ENCODE data around the gene OR2V2.
A peak's percentile ranks its signal among the peaks of the same experiment; 100 is the strongest.

OR2V2 gene

DNA sequence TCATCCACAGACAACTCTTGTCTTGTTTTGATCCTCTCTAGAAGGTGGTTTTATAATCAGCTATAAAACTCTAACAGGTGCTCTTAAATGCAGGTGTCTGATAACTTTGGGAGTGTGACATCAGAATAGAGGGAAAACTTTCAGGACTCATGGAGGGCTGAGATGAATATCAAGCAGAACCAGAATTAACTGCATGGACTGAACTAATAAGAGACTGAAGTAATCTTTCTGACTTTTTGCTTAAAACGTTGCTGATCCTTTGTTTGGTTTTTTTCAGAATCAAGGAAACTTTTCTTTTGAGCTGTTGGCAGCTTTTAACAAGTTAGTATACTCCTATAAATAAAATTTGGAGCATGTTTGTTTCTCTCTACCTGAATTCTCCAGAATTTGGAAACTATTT lies 2.3 kb upstream of the OR2V2 start:
- no peak for DNase-seq (ENCODE audit: low read depth)

DNA sequence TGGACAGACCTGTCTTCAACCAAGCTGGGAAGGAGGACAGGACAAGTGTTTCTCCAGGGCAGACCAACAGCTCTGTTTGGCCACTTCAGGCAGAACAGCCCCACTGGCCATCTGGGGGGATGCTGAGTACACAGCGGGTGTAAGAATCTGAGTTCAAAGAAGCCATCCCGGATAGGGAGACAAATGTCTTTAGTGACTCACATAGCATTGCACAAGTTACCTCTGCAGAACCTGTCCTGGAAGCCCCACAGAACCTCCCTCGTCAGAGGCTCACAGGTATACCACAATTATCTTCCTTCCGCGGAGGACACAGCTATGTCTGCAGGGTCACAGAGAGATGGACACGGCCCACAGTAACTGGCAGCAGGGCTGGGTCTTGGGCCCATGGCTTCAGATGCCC lies 2.0 kb downstream of the OR2V2 start:
- no peak for DNase-seq (ENCODE audit: low read depth)

DNA sequence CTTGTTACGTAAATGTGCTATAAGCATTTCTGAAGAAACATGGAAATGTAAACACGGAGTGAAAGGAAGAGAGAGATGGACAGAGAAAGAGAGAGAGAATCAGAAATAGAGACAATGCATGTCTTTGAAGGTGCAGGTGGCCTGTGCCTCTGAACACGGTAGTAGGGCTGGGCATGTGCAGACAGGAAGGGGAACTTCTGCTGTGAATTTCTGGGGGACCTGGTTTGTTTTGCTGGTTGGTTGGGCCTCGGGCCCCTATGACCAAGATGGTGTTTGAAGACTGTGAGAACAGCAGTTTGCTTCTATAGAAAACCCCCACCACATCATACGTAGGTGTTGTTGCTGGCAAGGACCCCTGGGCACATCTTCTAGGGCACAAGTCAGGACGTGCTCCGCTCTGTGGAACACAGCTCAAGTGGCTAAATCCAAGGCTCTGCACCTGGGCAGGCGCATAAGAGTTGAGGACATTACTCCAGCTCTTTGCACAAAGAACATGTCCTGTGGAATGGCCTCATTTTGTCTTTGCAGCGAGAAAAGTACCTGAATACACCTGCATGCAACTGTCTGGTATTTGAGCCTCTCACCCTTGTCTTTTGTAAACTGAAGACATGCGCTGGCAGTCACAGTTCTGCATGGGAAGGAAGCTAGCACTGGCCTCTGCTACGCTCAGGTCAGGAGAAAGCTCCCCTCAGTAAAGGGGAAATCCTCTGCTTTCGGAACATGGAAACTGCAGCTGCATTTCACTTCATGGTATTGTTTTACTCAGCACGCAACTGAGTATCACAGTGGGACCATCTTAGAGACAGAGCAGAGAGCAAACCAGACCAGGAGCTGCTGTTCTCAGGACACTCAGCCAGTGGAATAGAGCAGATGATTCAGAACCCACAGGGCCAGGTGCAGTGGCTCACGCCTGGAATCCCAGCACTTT lies 2.7 kb downstream of the OR2V2 start:
- no peak for DNase-seq (ENCODE audit: low read depth)

DNA sequence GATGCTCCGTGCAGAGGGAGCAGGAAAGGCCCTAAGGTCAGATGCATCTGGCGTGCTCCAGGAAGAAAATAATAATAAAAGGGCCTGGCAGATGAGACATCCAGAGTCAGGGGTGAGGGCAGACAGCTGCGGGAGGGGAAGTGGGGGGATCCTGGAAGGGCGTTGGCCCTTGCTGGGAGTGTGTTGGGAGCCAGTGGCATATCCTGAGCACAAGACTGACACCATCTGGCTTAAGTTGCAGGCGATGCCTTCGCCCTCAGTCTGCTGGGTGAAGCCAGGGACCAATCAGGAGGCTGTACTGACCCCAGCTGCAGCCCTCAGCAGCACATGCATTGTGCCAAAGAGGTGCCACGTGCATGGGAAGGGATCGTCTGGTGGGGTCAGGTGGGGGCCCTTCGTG lies 3.8 kb downstream of the OR2V2 start:
- no peak for DNase-seq (ENCODE audit: low read depth)

DNA sequence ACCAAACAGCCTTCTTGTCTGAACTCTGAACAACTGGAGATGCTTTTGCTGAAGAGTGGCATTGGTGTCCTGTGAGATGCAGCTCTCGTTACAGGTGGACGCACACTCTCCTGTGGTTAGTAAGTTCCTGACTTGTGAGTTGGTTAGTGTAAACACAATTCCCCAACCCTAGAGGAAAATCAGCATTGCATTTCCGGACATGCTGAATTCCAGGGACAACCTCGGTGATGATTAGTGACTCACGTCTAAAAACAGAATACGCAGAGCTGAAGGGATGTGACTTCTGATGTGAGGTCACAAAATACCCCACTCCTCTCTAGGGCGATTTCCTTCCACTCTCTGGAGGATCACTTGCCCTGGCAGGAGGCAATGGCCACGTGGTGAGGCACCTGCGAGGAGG lies 5.0 kb downstream of the OR2V2 start:
- DNase-seq (ENCODE audit: low read depth), result peak; percentile 33

DNA sequence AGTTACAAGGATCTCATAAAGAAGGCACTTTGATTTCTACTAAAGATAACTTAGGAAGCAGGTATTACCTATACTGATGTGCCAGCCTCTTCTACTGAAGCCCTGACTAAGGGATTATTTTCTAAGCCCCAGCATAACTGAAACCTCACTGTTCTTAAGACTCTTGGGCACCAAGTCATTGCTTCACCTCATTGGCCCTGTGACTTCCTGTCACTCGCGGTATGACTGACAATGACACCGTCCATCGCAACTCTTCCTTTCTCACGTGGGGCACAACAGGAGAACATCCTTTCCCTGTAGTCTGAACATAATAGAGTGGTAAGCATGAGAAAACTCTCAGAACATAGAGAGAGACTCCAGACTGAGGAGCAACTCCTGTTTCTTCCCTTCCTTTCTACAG lies 6.4 kb downstream of the OR2V2 start:
- no peak for DNase-seq (ENCODE audit: low read depth)

DNA sequence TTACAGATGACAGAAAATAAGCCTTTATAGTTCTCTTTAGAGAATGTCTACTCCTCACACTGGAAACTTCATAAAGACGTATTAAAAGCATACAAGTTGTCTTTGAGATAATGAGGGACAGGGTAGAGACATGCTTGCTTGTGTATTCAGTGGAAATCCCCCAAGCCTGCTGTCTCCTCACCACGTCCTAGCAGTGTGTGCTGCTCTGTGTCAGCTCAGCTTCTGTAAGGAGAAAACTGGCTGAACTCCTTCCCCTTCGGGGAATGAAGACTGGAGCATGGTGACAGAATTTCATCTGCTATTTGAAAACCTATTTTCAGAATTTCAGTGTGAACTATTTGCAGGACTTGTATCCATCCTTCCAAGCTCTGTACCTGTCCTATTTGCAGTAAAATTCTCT lies 9.4 kb downstream of the OR2V2 start:
- DNase-seq (ENCODE audit: low read depth), result no peak

DNA sequence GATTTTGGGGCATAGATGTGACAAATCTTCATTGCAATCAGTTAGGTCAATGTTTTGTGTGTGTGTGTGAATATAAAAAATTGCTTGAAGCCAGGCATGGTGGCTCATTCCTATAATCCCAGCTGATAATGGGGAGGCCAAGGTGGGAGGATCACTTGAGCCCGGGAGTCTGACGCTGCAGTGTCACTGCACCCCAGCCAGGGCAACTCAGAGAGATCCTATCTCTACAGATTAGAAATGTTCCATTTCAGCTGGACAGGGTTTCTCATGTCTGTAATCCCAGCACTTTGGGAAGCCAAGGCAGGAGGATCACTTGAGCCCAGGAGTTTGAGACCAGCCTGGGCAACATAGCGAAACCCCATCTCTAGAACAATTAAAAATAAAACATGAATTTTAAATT lies 11.5 kb downstream of the OR2V2 start:
- DNase-seq (ENCODE audit: low read depth), result no peak

DNA sequence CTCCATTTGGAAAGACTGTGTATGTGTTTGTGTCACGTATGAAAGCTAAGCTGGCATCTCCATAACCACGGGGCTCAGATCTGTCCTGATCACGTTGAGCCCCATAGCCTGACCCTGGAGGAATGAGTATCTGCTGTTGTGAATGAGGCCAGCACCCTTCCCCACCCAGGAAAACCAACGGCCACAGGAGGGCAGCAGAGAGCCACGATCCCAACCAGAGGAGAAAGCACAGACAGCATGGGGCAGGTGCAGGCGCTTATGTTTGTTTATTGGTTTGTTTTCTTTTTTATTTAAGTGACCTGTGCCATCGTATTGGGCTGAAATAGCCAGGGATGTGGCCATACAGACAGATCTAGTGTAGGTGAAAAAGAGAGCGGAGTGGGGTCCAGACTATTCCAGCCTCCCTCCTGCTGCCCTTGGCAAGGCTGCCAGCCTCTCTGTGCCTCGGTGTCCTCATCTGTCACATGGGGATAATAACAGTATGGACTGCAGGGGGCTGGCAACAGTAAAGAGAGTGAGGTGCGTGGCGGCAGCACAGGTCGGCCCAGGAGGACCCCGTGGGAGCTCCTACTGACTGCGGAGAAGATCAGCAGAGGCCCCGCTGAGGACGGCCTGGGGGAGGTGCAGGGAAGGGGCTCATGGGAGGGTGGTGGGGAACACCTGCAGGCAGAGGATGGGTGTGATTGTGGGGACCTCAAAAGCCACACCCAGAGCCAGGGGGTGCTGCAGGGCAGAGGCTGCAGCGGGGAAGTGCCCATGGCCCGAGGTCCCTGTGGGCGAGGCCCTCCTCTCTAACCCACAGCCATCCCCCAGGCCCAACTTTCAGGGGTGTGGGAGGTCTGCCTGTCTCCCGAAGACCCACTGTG lies 12.1 kb downstream of the OR2V2 start:
- peak; percentile 71 for DNase-seq (ENCODE audit: low read depth)

DNA sequence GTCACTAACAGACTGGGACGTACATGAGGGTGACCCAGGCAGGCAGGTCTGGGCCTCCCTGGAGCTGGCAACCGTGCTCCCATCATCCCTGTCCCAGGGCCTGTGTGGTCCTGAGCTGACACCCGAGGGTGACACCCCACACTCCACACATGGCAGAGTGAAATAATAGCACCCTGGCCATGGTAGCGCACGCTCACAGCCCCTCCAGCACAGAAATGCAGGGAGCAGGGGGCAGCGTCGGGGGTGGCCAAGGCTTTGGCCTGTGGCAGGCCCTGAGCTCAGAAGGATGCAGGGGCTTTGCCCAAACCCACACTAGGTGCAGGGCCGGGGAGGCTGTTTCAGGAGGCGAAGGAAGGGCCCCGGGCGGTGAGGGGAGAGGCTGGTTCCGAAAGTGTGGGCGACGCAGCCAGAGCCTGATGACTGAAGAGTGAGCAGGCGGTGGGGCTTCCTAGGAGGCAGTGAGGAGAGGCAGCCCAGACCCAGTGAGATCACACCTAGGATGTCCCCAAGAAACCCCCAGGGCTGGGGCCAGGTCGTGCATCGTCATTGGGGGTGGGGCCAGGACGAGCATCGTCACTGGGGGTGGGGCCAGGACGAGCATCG lies 12.9 kb downstream of the OR2V2 start:
- peak; percentile 51 for DNase-seq (ENCODE audit: low read depth)

DNA sequence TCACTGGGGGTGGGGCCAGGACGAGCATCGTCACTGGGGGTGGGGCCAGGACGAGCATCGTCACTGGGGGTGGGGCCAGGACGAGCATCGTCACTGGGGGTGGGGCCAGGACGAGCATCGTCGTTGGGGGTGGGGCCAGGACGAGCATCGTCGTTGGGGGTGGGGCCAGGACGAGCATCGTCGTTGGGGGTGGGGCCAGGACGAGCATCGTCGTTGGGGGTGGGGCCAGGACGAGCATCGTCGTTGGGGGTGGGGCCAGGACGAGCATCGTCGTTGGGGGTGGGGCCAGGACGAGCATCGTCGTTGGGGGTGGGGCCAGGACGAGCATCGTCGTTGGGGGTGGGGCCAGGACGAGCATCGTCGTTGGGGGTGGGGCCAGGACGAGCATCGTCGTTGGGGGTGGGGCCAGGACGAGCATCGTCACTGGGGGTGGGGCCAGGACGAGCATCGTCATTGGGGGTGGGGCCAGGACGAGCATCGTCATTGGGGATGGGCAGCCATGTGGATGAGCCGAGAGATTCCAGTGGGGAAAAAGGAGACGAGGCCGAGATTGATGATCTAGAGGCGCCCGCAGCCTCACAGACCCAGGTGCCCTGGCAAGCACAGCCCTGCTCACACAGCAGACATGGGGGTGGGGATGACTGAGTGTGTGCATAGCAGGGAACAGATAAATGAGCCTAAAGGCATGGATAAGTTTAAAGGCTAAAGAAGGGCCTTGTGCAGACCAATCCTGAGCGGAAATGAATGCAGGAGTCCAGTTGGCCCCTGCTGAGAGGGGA lies 13.6 kb downstream of the OR2V2 start:
- peak; percentile 67 for DNase-seq (ENCODE audit: low read depth)

DNA sequence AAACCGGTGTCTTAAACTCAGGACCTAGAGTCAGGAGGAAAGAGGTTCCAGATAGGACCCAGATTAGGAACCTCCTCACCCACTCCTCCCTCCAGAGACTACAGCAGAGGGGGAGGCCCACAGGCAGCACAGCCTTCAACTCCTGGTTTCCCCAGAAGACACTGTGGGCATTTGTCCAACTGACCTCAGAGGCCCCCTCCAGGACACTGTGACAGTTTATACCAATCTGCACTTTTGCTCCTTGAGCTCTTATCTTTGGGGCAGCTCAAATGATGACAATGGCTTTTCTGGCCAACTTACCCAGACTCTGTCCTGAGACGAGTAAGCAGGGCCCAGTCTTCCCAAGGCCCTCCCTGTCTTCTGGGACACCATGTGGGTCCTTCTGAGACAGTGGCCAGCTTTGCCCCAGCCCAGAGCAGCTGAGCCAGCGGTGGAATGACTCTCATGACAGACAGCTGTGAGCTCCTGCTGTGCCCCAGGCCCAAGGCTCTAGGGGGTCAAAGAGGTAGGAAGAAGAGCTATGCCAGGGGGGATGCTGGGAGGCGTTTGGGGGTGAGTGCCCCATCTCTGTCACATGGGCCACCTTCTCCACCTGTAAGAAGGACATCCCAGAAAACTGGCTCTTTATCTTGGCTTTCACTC lies 14.3 kb downstream of the OR2V2 start:
- no peak for DNase-seq (ENCODE audit: low read depth)

DNA sequence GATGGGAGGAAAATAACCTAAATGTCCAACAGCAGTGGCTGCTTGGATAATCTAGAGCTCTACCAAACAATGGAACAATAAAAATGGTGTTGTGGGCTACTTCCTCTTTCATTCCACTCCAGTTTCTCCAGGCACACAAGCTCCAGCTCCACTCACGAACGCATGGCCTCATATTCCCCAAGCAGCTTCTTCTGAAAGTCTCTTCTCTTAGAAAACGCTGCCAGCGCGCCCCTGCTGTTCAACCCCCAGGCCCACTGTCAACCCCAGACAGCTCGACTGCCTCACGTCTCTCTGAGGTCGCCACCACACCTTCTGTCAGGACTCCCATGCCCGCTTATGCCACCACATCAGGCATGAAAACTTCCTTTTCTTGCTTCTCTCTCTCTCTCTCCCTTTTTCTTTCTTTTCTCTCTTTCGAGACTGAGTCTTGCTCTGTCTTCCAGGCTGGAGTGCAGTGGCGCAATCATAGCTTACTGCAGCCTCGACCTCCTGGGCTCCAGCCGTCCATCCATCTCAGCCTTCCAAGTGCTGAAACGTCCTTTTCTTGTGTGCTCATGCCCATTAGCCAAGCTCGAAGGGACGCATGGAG lies 16.2 kb downstream of the OR2V2 start:
- DNase-seq (ENCODE audit: low read depth), result peak; percentile 41

DNA sequence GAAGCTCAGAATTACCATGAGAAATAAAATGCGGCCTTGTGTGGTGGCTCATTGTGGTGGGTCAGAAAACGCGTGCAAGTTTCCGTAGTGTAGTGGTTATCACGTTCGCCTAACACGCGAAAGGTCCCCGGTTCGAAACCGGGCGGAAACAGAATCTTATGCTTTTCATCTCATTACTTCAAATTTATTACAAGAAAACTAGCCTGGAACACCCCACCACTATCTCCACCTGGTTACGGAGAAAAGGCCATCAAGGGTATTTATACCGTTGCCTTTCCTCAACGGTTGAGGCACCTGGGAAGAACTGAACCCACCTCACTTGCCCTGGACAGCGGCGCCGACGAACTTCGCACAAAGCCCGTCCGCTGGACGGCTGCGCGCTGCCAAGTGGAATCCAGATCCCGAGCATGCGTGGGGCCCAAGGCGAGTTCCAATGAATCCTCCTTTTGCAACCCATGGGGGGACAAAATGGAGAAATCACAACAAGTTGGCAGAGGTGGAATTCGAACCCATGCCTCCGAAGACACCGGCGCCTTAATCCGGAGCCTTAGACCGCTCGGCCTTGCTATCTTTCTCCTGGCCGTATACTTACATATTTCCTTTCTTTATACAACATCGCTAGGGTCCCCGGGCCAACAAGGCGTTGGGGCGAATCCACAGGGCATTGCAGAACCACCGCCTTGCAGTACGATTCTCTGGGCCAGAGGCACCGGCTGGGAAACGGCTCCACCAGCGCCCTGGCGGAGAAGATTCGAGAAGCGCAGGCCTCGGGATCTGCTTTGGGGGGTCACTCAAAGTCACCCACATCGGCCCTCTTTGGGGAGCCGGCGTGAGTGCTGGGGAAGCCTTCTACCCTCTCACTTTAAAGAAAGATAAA lies 16.9 kb downstream of the OR2V2 start:
- DNase-seq (ENCODE audit: low read depth), result peak; percentile 45

DNA sequence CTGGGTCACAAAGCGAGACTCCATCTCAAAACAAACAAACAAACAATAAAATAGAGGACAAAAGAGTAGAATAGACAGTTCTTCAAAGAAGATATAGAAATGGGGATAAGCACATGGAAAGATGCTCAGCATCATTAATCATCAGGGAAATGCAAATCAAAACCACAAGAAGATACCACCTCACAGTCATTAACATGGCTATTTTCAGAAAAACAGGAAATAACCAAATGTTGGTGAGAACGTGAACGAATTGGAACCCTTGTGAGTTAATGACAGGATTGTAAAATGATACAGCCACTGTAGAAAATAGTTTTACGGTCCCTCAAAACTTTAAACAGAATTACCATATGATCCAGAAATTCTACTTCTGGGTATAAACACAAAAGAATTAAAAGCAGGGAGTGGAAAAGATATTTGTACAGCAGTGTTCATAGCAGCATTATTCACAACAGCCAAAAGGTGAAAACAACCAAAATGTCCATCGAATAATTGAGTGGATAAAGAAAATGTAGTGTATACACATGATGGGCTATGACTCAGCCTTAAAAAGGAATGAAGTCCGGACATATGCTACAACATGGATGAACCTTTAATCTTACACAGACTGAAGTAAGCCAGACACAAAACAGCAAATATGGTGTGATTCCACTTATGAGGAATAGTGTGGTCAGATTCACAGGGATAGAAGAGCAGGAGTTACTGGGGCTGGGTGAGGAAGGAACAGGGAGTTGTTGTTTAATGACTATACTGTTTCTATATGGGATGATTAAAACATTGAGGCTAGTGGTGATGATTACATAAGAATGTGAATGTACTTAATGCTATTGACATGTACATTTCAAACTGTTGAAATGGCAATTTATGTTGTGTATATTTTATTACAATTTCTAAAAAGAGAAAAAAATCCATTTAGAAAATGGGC lies 19.7 kb downstream of the OR2V2 start:
- DNase-seq (ENCODE audit: low read depth), result no peak

DNA sequence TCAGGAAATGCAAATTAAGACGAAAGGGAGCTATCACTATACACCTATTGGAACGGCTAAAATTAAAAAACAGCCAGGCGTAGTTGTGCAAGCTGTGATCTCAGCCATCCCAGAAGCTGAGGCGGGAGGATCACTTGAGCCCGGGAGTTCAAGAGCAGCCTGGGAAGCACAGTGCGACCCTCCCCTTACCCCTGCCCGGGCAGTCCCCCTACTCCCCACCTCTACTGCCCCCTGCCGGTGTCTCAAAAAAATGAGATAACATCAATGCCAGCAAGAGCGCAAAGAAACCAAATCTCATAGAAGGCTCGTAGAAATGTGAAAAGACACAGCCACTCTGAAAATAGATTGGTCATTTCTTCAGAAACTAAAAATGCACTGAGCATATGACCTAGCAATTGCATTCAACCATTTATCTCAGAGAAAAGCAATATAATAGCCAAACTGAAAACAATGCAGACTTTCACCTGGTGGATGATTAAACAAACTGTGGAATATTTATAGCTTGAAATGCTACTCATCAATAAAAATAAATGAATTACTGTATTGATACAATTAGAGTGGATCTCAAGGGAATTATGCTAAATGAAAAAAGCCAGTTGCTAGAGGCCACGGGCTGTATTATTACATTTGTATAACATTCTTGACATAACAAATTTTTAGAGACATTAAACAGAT lies 20.6 kb downstream of the OR2V2 start:
- no peak for DNase-seq (ENCODE audit: low read depth)

DNA sequence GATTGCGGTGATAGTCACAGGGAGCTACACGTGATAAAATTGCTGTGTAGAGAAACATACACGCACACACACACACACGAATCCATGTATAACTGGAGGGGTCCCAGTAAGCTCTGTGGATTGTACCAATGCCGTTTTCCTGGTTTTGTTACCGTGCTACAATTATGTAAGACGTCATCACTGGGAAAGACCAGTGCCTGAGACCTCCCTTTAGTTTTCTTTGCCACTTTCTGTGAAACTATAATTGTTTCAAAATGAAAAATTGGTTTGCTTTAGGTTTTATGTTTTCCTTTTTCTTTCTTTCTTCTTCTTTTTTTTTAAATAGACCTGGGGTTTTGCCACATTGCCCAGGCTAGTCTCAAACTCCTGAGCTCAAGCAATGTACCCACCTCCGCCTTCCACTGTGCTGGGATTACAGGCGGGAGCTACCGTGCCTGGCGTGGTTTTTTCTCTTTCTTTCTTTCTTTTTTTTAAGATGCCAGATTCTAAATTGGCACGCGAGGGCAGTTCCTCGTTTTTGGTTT lies 21.3 kb downstream of the OR2V2 start:
- no peak for DNase-seq (ENCODE audit: low read depth)

All from iris pigment epithelial cell (primary cell).